Measurements from ENCODE around the gene CCDC12.

- no peak for TF ChIP-seq POLR2A (IDR thresholded peaks at IDR 0.05)
- TF ChIP-seq CTCF (IDR thresholded peaks at IDR 0.05): no peak
Observed at GRCh38 chr3:46900356-46900755, 76.2 kb downstream of the CCDC12 start.

Data from adrenal gland (tissue), 5 donors.